K562 (cell line): ENCODE data around the gene PYGM. TPM values are rescaled to one million over a fixed set of nuclear protein-coding genes. Genes with fewer than 3 reads are reported as not detected.

Experiments used
- ATAC-seq: fragments of 200-7000 bp; cut with Tn5 transposase; 3 replicates; pipeline ENCODE4 v1.9.1; 2020; ENCODE audit warnings: moderate library complexity
- BruUV-seq: library from RNA; stranded (reverse); fragments of 400-500 nt; replicated peaks from 2 replicates; lab custom pipeline; 2021; lab: Mats Ljungman, UMichigan
- CTCF ChIA-PET: fragments of 300-600 bp; formaldehyde crosslinking; extraction: SDS; loops from one replicate; lab custom pipeline; 2021; ENCODE audit warnings: low intra/inter-chr PET ratio; lab: Yijun Ruan, JAX
- POLR2A ChIA-PET: fragments of 300-600, 350-650 bp; sonication (Branson Sonifier 250); formaldehyde crosslinking; extraction: SDS; loops from one replicate; lab custom pipeline; 2021; ENCODE audit warnings: antibody characterized with exemption, inconsistent platforms; lab: Yijun Ruan, JAX
- DNase-seq, 4 experiments: peaks; one replicate each; pipeline versions ENCODE4 v3.0.0 to v3.0.0-alpha.2; 2011 to 2018; ENCODE audit warnings: low spot score in 3 of 4, mixed read lengths in 3 of 4; ENCODE audit errors: extremely low read depth in 1 of 4
- FAIRE-seq: peaks from 2 replicates; lab custom pipeline; 2011; peaks lifted over from hg19 to GRCh38; lab: Jason Lieb, UNC
- H2AFZ ChIP-seq: 2 replicates; pipeline ENCODE4 v1.6.0; 2011; ENCODE audit warnings: low read depth, low read length, control low read depth, inconsistent platforms
- H3K27ac ChIP-seq: fragments of 200-600 bp; 3 replicates; pipeline ENCODE4 v1.8.0; 2011; ENCODE audit warnings: low read depth, mild to moderate bottlenecking, control low read depth, inconsistent platforms, low read length, moderate library complexity, mixed read lengths; ENCODE audit errors: extremely low read depth
- H3K27me3 ChIP-seq, 2 experiments: fragments of 300-600 bp in 1 of 2; 2 replicates in 1 of 2; 3 replicates in 1 of 2; pipeline versions ENCODE4 v1.6.0 to v1.8.0; 2011; ENCODE audit warnings: inconsistent platforms in 2 of 2, low read length in 2 of 2, mild to moderate bottlenecking in 1 of 2, mixed read lengths in 1 of 2, moderate library complexity in 1 of 2; ENCODE audit not compliant: control insufficient read depth in 2 of 2, insufficient read depth in 2 of 2
- H3K36me3 ChIP-seq: fragments of 300-600 bp; 3 replicates; pipeline ENCODE4 v1.8.0; 2011; ENCODE audit warnings: mild to moderate bottlenecking, low read length, inconsistent platforms; ENCODE audit not compliant: control insufficient read depth, insufficient read depth
- H3K4me1 ChIP-seq, 2 experiments: fragments of 200-600 bp in 1 of 2; replicated peaks in 1 of 2; 2 replicates in 1 of 2; 3 replicates in 1 of 2; pipeline versions ENCODE4 v1.5.1 to v1.8.0; 2011; ENCODE audit warnings: inconsistent platforms in 2 of 2, low read length in 2 of 2, mild to moderate bottlenecking in 1 of 2, mixed read lengths in 1 of 2, moderate library complexity in 1 of 2; ENCODE audit not compliant: control insufficient read depth in 2 of 2, insufficient read depth in 2 of 2
- H3K4me2 ChIP-seq: 2 replicates; pipeline ENCODE4 v1.6.1; 2011; ENCODE audit warnings: low read length, control low read depth, inconsistent platforms, mixed read lengths; ENCODE audit not compliant: insufficient read depth
- H3K4me3 ChIP-seq: fragments of 200-600 bp; sonication (generic), shearing (Covaris generic); 2 replicates; pipeline ENCODE4 v1.5.1; 2016; ENCODE audit warnings: control low read depth, inconsistent platforms
- H3K79me2 ChIP-seq: fragments of 200-600 bp; 3 replicates; pipeline ENCODE4 v1.8.0; 2011; ENCODE audit warnings: low read length, inconsistent platforms; ENCODE audit not compliant: control insufficient read depth, insufficient read depth
- H3K9ac ChIP-seq, 2 experiments: 2 replicates each; pipeline versions ENCODE4 v1.6.0 to v1.6.1; 2011; ENCODE audit warnings: low read depth in 2 of 2, low read length in 2 of 2, control low read depth in 1 of 2, inconsistent platforms in 1 of 2, mild to moderate bottlenecking in 1 of 2, mixed read lengths in 1 of 2; ENCODE audit not compliant: insufficient read depth in 1 of 2
- H3K9me1 ChIP-seq: one replicate; pipeline ENCODE4 v1.6.0; 2011; ENCODE audit warnings: inconsistent platforms, mild to moderate bottlenecking, low read length, moderate library complexity; ENCODE audit not compliant: control insufficient read depth, insufficient read depth
- H3K9me3 ChIP-seq: replicated peaks from 2 replicates; pipeline ENCODE4 v1.5.1; 2011; ENCODE audit warnings: low read depth, low read length, inconsistent platforms; ENCODE audit not compliant: control insufficient read depth, insufficient read depth
- H4K20me1 ChIP-seq: replicated peaks from 2 replicates; pipeline ENCODE4 v1.6.1; 2011; ENCODE audit warnings: low read length, inconsistent platforms, mixed read lengths; ENCODE audit not compliant: control insufficient read depth, insufficient read depth
- CAMTA2 ChIP-seq: fragments of 250-450 bp; sonication (Bioruptor Pico); conservative IDR thresholded peaks from 2 replicates; pipeline ENCODE4 v1.5.1; 2022
- CCAR2 ChIP-seq: fragments of 200-400 bp; formaldehyde crosslinking; IDR thresholded peaks from 2 replicates; pipeline ENCODE4 v1.6.1; 2017; ENCODE audit warnings: mild to moderate bottlenecking, low read depth, low read length
- FOXK2 ChIP-seq, 2 experiments: fragments of 450-650 bp; IDR thresholded peaks in 1 of 2; conservative IDR thresholded peaks in 1 of 2; 2 replicates each; pipeline ENCODE4 v1.6.1; 2016; ENCODE audit warnings: low read depth in 2 of 2, mild to moderate bottlenecking in 1 of 2
- HLTF ChIP-seq: fragments of 450-650 bp; IDR thresholded peaks from 2 replicates; pipeline ENCODE4 v1.6.1; 2016
- HNRNPH1 ChIP-seq: fragments of 200-400 bp; formaldehyde crosslinking; optimal IDR thresholded peaks from 2 replicates; pipeline ENCODE3; 2017; ENCODE audit warnings: low read depth, mild to moderate bottlenecking, low read length, moderate library complexity
- HSF4 ChIP-seq: fragments of 250-450 bp; sonication (Bioruptor Pico); IDR thresholded peaks from 2 replicates; pipeline ENCODE4 v2.1.2; 2022; ENCODE audit warnings: mild to moderate bottlenecking, moderate library complexity, borderline replicate concordance
- ILF3 ChIP-seq: fragments of 450-650 bp; IDR thresholded peaks from 2 replicates; pipeline ENCODE4 v1.6.1; 2018; ENCODE audit warnings: antibody characterized with exemption, mild to moderate bottlenecking, moderate library complexity, borderline replicate concordance
- KHSRP ChIP-seq: fragments of 450-650 bp; IDR thresholded peaks from 2 replicates; pipeline ENCODE4 v1.6.1; 2017
- MAFG ChIP-seq: fragments of 450-650 bp; conservative IDR thresholded peaks from 2 replicates; pipeline ENCODE4 v1.6.1; 2016; ENCODE audit warnings: missing genetic modification characterization, missing compliant biosample characterization
- MCM2 ChIP-seq: fragments of 450-650 bp; IDR thresholded peaks from 2 replicates; pipeline ENCODE4 v1.6.1; 2017; ENCODE audit warnings: low read depth, mild to moderate bottlenecking
- PRMT5 ChIP-seq: sonication (generic); formaldehyde crosslinking; IDR thresholded peaks from 2 replicates; pipeline ENCODE4 v1.5.0; 2020; ENCODE audit warnings: missing genetic modification reagents
- SMAD4 ChIP-seq: fragments of 250-450 bp; sonication (Bioruptor Pico); conservative IDR thresholded peaks from 2 replicates; pipeline ENCODE4 v1.8.0; 2021; ENCODE audit warnings: inconsistent platforms, mild to moderate bottlenecking, moderate library complexity
- SMARCA4 ChIP-seq: fragments of 450-650 bp; IDR thresholded peaks from 2 replicates; pipeline ENCODE4 v1.6.1; 2016
- ZNF146 ChIP-seq: IDR thresholded peaks from one replicate; pipeline ENCODE4 v1.6.1; 2018; ENCODE audit warnings: missing compliant biosample characterization; ENCODE audit not compliant: unreplicated experiment
- ZNF57 ChIP-seq: fragments of 450-650 bp; formaldehyde crosslinking; IDR thresholded peaks from 2 replicates; pipeline ENCODE4 v1.4.0; 2020; ENCODE audit warnings: mild to moderate bottlenecking, moderate library complexity
- ZNF75A ChIP-seq: fragments of 450-650 bp; formaldehyde crosslinking; IDR thresholded peaks from 2 replicates; pipeline ENCODE4 v1.4.0; 2020; ENCODE audit warnings: mild to moderate bottlenecking
- WGBS: fragments of 100-300 bp; shearing (Covaris generic); methylation state at CpG from one replicate; pipeline ENCODE4 v1.1.6; 2016; ENCODE audit warnings: low coverage, mixed read lengths; ENCODE audit not compliant: insufficient coverage; ENCODE audit errors: missing lambda C conversion rate; 5-methylcytosine and 5-hydroxymethylcytosine counted together
- in situ Hi-C: fragments of 300-500 bp; cut with MboI; formaldehyde crosslinking; loops from 4 replicates; pipeline ENCODE4 v1.15.0; 2018; ENCODE audit warnings: inconsistent platforms, mixed read lengths
- intact Hi-C: fragments of 100-400 bp; cut with micrococcal nuclease; formaldehyde crosslinking; loops from 2 replicates; pipeline ENCODE4 v1.14.2; 2022
- polyA plus RNA-seq, 8 experiments: library from polyadenylated mRNA; depleted of rRNA in 4 of 8; stranded (reverse) in 5 of 8; unstranded in 3 of 8; fragments of >200 nt; fragmentation: Nextera tagmentation in 2 of 8; fragmentation: Illumina TruSeq in 1 of 8; extraction: Ambion mirVana in 2 of 8; extraction: Trizol in 1 of 8; gene quantifications; 2 replicates each; pipeline versions ENCODE4 v1.2.1 to v1.2.3, GENCODE V29; 2011 to 2014; ENCODE audit warnings: inconsistent platforms in 1 of 8, missing spikeins in 1 of 8
- total RNA-seq, 7 experiments: library from RNA; depleted of rRNA in 6 of 7; stranded (reverse); fragments of >200 nt in 6 of 7; fragmentation: Illumina TruSeq in 2 of 7; extraction: Trizol in 2 of 7; gene quantifications; 2 replicates each; pipeline versions ENCODE4 v1.2.1 to v1.2.3, GENCODE V29; 2011 to 2021; ENCODE audit warnings: low replicate concordance in 1 of 7
- TF ChIP-seq, protein P1 (sequence below): fragments of 450-650 bp; conservative IDR thresholded peaks from 2 replicates; pipeline ENCODE4 v1.6.1; 2016; ENCODE audit warnings: missing genetic modification characterization, low read depth, mild to moderate bottlenecking, control low read depth, missing compliant biosample characterization
- TF ChIP-seq, protein P2 (sequence below): fragments of 450-650 bp; IDR thresholded peaks from 2 replicates; pipeline ENCODE4 v1.6.1; 2016; ENCODE audit warnings: mild to moderate bottlenecking

The PYGM gene
- total and polyA plus RNA-seq, 9 of the 15 experiments (the other 6 are each of a cell fraction or from before 2014, with no cell fraction given), result 0.07 to 1.5 (median 0.68) TPM

DNA sequence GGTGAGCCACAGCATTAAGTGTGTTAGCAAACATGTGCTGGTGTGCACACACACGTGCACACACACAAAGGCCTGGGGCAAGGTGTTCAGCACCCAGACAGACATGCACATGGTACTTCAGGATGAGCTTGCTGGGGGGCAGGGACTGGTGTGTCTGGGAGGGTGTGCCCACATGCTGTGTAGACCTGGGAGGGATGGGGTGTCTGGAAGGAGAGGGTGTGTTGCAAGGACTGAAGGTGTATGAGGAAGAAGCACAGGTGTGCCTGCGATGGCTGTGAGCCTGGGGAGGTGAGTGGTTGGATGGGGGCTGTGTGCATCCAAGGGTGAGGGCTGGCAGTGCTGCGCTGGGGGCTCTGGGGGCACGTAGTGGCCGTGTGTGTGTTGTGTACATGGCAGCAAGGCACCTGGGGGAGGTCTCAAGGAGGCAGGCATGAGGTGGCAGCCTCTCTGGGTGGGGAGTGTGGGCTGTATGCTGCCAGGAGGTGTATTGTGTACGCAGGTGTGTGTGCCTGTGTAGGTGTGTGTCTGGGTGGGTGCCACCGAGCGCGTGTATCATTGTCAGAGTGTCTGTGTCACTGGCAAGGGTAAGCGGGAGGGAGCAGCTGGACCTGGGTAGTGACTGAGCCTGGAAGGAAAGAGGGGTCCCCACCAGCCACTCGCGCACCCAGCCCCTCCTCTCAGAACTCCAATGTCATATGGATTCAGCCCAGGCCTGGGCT is 39.0 kb downstream of the PYGM start:
- no peak for TF ChIP-seq ILF3
- TF ChIP-seq MCM2, result no peak
- no peak for TF ChIP-seq CAMTA2 (CRISPR knock-in tag)
- no peak for TF ChIP-seq ZNF57 (CRISPR knock-in tag)
- no peak for TF ChIP-seq PRMT5
- no peak for TF ChIP-seq CCAR2
- TF ChIP-seq, protein P1, sequence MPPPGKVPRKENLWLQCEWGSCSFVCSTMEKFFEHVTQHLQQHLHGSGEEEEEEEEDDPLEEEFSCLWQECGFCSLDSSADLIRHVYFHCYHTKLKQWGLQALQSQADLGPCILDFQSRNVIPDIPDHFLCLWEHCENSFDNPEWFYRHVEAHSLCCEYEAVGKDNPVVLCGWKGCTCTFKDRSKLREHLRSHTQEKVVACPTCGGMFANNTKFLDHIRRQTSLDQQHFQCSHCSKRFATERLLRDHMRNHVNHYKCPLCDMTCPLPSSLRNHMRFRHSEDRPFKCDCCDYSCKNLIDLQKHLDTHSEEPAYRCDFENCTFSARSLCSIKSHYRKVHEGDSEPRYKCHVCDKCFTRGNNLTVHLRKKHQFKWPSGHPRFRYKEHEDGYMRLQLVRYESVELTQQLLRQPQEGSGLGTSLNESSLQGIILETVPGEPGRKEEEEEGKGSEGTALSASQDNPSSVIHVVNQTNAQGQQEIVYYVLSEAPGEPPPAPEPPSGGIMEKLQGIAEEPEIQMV (tag), result no peak
- no peak for TF ChIP-seq ZNF146
- TF ChIP-seq MAFG, result no peak
- TF ChIP-seq HNRNPH1, result no peak
- TF ChIP-seq, protein P2, sequence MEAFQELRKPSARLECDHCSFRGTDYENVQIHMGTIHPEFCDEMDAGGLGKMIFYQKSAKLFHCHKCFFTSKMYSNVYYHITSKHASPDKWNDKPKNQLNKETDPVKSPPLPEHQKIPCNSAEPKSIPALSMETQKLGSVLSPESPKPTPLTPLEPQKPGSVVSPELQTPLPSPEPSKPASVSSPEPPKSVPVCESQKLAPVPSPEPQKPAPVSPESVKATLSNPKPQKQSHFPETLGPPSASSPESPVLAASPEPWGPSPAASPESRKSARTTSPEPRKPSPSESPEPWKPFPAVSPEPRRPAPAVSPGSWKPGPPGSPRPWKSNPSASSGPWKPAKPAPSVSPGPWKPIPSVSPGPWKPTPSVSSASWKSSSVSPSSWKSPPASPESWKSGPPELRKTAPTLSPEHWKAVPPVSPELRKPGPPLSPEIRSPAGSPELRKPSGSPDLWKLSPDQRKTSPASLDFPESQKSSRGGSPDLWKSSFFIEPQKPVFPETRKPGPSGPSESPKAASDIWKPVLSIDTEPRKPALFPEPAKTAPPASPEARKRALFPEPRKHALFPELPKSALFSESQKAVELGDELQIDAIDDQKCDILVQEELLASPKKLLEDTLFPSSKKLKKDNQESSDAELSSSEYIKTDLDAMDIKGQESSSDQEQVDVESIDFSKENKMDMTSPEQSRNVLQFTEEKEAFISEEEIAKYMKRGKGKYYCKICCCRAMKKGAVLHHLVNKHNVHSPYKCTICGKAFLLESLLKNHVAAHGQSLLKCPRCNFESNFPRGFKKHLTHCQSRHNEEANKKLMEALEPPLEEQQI, result no peak
- no peak for TF ChIP-seq HSF4 (CRISPR knock-in tag)
- TF ChIP-seq SMAD4 (CRISPR knock-in tag), result no peak
- TF ChIP-seq KHSRP, result no peak
- TF ChIP-seq ZNF75A (CRISPR knock-in tag), result no peak
- TF ChIP-seq FOXK2 (conservative IDR thresholded peaks at IDR 0.05 in 1 of 2, IDR thresholded peaks at IDR 0.05 in 1 of 2; ENCODE audit: low read depth in 2 of 2), result no peak
- no peak for TF ChIP-seq SMARCA4
- TF ChIP-seq HLTF, result no peak
- TF ChIP-seq, all 486 proteins: peak for 0
- no peaks in the 10 kb centered on the region for H3K9me1 ChIP-seq
- H3K9ac ChIP-seq, result no peak overlapping the region
- no peaks in the 10 kb centered on the region for H3K36me3 ChIP-seq
- WGBS, result 3% methylated on average over 12 of the region's 12 CpGs
- in situ Hi-C loops (no loop called here), intact Hi-C loops (loop anchor here (10.0 kb wide), 1 partner anchor 66 kb away; no protein-coding TSS in a partner anchor)
- peaks cover 23% of the 10 kb centered on the region for H4K20me1 ChIP-seq
- H3K4me3 ChIP-seq, result no peak overlapping the region
- H3K27ac ChIP-seq, result no peak overlapping the region
- no peak for DNase-seq
- peaks cover 21 to 46% of the 10 kb centered on the region in 2 experiments for H3K27me3 ChIP-seq
- H3K4me2 ChIP-seq, result no peak overlapping the region
- peaks cover 0 to 25% of the 10 kb centered on the region in 2 experiments; a peak in 3 of 5 replicates for H3K4me1 ChIP-seq
- BruUV-seq, result no TSS peak
- H3K9me3 ChIP-seq, result no peaks in the 10 kb centered on the region
- no peaks in the 10 kb centered on the region for H3K79me2 ChIP-seq
- CTCF ChIA-PET, result no interaction called here
- POLR2A ChIA-PET, result interaction anchor here (1.3 kb wide), 1 partner anchor 16 kb away, joined by 7 read pairs; no protein-coding TSS in a partner anchor
- no peak overlapping the region for H2AFZ ChIP-seq
- FAIRE-seq, result no peak
- ATAC-seq, result no peak
